GM19025 (cell line): ENCODE measurements around the gene GIPC3.

Experiments used
- ATAC-seq: cut with Tn5 transposase; IDR thresholded peaks from one replicate; pipeline ENCODE4 v1.9.1; 2021; ENCODE audit warnings: mild to moderate bottlenecking, low read depth, moderate library complexity; ENCODE audit not compliant: unreplicated experiment

GIPC3 gene

DNA sequence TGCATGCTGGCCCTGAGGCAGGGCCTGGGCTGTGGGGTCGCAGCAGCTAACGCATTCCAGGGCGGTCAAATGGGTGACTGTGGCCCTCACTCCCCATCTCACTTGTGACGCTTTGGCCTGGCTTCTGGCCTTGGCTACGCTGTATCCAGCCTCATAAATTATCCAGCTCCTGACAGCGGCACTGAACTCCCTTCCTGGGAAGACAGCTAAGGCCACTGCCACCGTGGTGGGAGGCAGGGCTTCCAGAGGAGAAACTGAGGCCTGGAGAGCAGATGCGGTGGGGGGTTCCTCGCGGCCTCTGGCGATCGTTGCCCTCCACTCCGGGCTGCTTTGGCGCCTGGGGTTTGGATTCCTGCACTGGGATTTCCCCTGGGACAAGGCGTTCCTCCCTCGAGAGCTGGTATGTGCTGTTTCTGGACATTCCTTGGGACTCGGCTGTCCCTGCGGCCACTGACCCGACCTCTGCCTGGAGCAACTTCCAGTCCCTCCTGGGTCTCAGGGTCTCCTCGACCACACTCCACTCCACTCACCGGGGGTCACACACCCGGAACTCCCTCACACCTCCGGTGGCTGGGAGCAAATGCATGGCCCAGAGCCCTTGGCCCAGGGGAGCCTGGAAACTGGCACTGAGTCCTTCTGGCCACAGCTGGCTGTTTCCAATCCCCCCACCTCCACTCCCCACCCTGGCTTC is 18.0 kb downstream of the GIPC3 start:
- no peak for ATAC-seq

GRCh38 chr19:3604227-3604986 is 19.1 kb downstream of the GIPC3 start:
- no peak for ATAC-seq

GRCh38 chr19:3604987-3605343 is 19.7 kb downstream of the GIPC3 start:
- ATAC-seq: no peak

- ATAC-seq: no peak
Observed at GRCh38 chr19:3605361-3605760, 20.1 kb downstream of the GIPC3 start.

DNA sequence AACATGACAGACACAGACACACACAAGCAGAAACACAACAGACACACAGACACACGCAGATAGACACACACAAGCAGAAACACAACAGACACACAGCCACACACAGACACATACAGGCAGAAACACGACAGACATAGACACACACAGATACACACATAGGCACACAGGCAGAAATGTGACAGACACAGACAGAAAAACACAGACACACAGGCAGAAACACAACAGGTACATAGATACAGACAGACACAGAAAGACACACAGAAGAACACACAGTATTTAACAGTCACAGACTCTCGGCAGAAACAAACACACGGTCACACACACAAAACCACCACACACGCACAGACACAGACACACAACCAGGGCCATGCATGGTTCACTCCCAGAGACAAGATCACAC is 20.5 kb downstream of the GIPC3 start:
- ATAC-seq: no peak

DNA sequence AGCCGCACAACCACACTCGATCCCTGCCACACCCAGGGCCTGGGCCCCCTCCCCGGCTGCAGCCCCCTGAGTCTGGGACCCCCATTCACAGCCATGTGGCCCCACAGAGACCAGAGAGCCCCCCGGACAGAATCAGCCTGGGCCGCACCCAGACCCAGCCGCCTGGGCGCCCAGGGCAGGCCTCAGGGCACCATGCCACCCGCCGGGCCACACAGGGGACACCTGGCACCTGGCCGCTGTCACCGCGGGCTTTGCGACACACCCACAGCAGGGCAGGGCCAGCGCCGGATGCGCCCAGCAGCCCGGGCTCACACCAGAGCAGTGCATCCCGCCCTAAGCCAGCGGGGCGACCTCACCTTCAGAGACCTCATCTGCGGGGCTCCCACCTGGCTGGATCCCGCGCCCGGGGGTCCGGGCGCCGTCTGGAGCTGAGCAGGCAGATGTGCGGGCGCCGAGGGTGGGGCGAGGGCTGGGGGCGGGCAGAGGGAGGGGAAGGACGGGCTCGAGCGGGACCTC is 21.0 kb downstream of the GIPC3 start:
- no peak for ATAC-seq

- ATAC-seq: no peak
Observed at GRCh38 chr19:3606690-3607289, 21.5 kb downstream of the GIPC3 start, which contains the start of gene TBXA2R. Gene TBXA2R, minus strand, starts transcription at chr19:3606875. Its CDS starts 6,241 bp downstream, at chr19:3600634.

DNA sequence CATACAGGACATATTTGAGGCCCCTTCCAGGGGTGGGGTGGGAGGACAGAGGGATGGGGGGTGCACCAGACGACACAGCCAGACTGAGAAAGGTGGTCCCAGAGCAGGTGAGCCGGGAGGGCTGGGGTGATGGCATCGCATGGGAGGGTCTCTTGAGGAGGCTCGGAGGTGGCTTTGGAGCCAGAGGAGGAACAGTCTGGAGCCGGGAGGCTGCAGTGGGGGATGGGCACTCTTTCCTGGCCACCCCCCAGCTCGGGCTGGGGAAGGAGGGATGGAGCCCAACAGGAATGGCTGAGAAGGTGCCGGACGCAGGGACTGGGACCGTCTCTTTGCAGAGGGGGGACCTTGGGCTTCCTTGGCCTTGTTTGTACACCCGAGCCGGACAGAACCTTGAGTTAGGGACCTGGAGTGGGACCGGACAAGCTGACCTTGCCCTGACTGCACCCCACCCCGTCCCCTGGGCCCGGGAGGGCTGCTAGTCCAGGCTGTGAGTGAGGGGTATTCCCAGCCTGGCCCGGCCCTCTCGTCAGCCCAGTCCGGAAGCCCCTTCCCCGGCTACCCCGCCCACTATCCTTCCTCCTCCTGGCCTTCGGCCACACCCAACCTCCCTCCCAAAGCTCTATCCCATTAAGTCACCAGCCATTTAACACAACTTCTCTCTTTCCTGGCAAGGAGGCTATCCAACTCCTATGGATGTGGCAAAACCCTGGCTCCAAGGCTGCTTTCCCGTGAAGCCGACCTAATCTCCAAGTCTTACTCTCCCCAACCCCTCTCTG is 22.2 kb downstream of the GIPC3 start:
- no peak for ATAC-seq

DNA sequence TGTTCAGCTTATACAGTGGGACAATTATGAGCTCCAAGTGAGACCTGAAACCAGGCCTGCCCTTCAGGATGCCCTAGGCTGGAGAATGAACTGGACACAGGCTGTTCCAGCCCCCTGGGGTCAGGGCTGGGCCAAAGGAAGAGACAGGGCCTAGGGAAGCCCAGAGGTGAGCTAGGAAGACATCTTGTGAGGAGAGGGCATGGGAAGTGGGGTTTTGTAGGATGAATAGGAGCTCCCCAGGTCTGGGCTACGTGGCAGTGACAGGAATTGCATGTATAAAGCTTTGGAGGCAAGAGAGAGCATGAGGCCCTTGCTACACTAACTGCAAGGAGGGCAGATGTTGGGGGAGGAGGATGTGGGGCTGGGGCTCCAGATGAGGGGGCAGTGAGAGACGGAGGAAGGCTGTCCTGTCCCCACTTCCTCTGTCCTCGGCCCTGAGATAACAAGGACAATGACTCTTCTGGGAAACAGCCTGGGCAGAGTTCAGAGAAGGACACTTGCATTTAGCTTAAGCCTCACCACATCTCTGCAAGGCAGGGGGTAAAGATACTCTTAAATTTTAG is 22.9 kb downstream of the GIPC3 start:
- no peak for ATAC-seq

DNA sequence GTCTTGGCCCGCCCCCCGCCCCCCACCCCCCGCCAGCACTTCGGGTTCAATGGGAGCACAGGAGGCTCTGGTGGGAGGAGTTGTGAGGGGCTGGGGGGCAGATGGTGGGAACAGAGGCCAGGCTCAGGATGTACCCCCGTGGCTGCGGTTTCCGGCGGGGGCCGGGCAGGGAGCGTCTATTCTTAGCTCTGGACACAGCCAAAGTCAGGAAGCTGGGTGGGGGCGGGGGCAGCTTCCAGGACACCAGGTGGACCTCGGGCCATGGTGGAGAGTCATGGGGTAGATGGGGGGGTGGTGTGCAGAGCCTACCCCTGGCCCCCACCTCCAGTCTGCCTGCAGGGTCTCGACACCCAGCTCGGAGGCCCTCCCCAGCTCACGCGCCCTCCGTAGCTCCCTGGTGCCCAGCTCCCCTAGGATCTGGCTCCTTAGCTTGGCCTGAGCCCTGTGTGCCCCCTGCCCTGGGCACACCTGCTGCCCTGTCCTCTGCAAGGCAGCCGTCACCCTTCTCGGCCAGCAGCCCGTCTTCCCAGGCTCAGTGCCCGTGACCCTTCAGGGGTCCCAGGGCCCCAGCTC is 23.6 kb downstream of the GIPC3 start:
- no peak for ATAC-seq

DNA sequence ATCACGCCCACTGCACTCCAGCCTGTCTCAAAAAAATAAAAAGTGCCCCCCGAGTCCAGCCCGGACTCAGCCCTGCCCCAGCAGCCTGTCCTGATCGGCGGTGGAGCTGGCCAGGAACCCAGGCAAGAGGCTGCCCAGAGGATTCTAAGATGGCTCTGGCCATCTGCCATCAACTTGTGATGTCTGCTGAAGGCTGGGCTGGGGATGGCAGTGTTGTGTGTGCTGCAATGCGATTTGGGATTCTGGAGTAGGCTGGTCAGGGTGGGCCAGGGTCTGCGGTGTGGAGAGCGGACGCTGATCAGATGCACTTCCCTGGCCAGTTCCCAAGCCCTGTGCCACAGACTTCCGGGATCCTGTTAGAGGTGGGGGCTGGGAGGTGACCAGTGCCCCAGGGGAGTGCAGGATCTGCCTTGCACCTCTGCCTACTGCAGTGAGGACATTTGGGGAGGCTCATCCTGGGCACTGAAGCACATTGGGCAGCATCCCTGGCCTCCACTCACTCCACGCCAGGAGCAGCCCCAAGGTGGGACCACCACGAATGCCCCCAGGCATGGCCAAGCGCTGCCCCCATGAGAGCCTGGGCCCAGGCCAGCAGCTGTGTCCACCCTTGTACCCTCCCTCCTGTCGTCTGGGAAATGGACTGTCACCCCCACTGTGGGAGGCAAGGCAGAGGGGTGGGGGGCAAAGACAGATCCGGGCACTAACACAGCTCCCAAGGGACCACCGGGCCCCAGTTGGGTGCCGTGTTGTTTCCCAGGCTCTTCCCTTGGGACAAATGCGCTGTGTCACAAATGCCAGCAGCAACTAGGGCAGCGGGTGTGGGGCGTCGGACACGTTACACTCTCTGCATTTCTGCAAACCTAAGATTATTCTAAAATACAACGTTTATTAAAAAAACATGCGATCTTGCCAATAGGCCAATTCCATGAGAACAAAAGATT is 24.8 kb downstream of the GIPC3 start:
- no peak for ATAC-seq

GRCh38 chr19:3610745-3611717 is 25.8 kb downstream of the GIPC3 start:
- no peak for ATAC-seq

- no peak for ATAC-seq
Observed at GRCh38 chr19:3611841-3612240, 26.6 kb downstream of the GIPC3 start.

DNA sequence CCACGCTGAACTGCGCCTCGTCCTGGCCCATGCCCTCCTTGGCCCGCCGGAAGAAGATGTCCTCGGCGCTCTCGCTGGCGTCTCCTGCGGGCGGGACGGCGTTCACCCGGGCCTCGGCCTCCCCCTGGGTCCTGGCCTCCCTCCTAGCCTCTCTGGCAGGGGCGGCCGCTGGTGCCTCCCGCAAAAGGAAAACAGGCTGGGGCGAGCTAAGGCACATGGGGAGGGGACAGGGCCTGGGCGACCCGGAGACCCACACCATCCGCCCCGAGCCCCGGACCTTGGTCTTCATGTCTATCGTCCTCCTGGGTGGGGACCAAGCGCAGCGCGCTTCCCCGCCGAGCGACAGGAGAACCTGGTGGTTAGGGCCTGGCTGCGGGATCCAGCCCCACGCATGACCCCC is 27.1 kb downstream of the GIPC3 start:
- no peak for ATAC-seq

- ATAC-seq: no peak
Observed at GRCh38 chr19:3612901-3613741, 27.8 kb downstream of the GIPC3 start.

DNA sequence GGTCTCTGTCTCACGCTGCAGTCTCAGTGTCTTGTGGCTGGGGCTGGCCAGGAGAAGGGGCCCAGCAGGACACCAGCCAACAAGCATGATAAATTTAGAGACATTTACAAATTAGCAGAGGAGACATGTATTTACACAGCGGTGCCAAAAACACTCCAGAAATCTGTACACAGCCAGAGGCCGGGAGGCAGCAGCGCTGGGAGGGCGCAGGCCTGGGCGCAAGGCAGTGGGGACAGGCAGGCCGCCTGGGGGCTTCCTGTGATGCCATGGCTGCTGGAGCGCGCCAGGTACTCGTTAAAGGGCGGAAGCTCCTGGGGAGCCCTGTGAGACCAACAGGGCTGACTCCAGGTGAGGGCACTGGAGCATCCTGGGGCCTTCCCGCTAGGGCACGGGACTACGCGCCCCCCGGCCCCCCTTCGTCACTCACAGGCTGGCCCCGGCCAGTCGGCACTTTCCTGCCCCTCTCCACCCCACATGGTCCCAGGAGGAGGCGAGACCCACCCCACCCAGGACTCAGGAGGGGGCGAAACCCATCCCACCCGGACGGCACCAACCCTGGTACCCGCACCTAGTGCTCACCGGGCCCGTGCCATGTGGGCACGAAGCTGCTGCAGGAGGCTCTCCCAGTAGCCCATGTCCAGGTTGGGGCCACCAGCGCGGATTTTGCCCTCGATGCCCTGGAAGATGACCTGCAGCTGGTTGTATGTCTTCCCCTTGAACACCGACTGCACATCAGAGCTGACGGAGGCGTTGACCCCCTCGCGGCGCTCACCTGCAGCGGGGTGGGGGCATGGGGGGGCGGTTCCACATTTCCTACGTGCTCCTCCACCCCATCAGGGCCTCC is 28.8 kb downstream of the GIPC3 start:
- no peak for ATAC-seq
